Progenitor cell of endocrine pancreas (in vitro differentiated cells): ENCODE results near the gene LRRC23. TPM values are rescaled to one million over a fixed set of nuclear protein-coding genes. Genes with fewer than 3 reads are reported as not detected.

ENCODE experiments used
- DNase-seq: peaks from one replicate; pipeline ENCODE4 v3.0.0; 2021; ENCODE audit warnings: low spot score; ENCODE audit not compliant: unreplicated experiment
- H3K27ac Mint-ChIP-seq: 2 replicates; pipeline ENCODE4 v1.8.0; 2021; ENCODE audit warnings: mild to moderate bottlenecking, moderate library complexity, mixed read lengths
- H3K27me3 Mint-ChIP-seq: 2 replicates; pipeline ENCODE4 v1.8.0; 2021; ENCODE audit warnings: mixed read lengths
- H3K36me3 Mint-ChIP-seq: 2 replicates; pipeline ENCODE4 v1.8.0; 2022; ENCODE audit warnings: mixed read lengths; ENCODE audit not compliant: insufficient read depth
- H3K4me1 Mint-ChIP-seq: 2 replicates; pipeline ENCODE4 v1.8.0; 2021; ENCODE audit warnings: low read depth, mixed read lengths
- H3K4me3 Mint-ChIP-seq: 2 replicates; pipeline ENCODE4 v1.8.0; 2021; ENCODE audit warnings: low read depth, mild to moderate bottlenecking, moderate library complexity, mixed read lengths
- H3K9me3 Mint-ChIP-seq: 2 replicates; pipeline ENCODE4 v1.8.0; 2021; ENCODE audit warnings: low read depth, mixed read lengths
- CTCF ChIP-seq: fragments of 200-600 bp; sonication (generic); IDR thresholded peaks from one replicate; pipeline ENCODE4 v1.5.0; 2021; ENCODE audit warnings: antibody characterized with exemption, mild to moderate bottlenecking; ENCODE audit not compliant: unreplicated experiment
- long read RNA-seq: library from polyadenylated mRNA; unstranded; transcript quantifications from one replicate; pipeline ENCODE4 v2.0.0, GENCODE V29; 2020
- total RNA-seq: library from RNA; stranded (reverse); gene quantifications from 2 replicates; pipeline ENCODE4 v1.2.1, GENCODE V29; 2021

LRRC23 gene
- total RNA-seq = 20.7 and 21.5 TPM in 2 replicates
- long read RNA-seq, partial matches to known transcripts = 11 of 29 reads
- long read RNA-seq, other reads (novel, unspliced or antisense) = 13 of 29 reads

- Mint-ChIP-seq H3K4me1 (peaks cover 9% of the 10 kb centered on the region), H3K36me3 (no peaks in the 10 kb centered on the region), H3K9me3 (no peaks in the 10 kb centered on the region), H3K27ac (no peak within 1 kb of the TSS), H3K27me3 (no peaks in the 10 kb centered on the region), H3K4me3 (no peak within 1 kb of the TSS)
- DNase-seq = peak; percentile 100
- no peak for TF ChIP-seq CTCF
Observed at GRCh38 chr12:6904280-6905276, at the start of gene LRRC23. LRRC23 (plus strand) TSS chr12:6904822; CDS start chr12:6905634, 812 bp downstream.

GRCh38 chr12:6855322-6855721 is 49.3 kb upstream of the LRRC23 start:
- Mint-ChIP-seq H3K27ac (no peak overlapping the region), H3K4me3 (no peak overlapping the region), H3K27me3 (no peaks in the 10 kb centered on the region), H3K4me1 (peaks cover 21% of the 10 kb centered on the region), H3K36me3 (peaks cover 23% of the 10 kb centered on the region), H3K9me3 (no peaks in the 10 kb centered on the region)
- no peak for DNase-seq
- no peak for TF ChIP-seq CTCF

GRCh38 chr12:6858799-6859198 is 45.8 kb upstream of the LRRC23 start:
- Mint-ChIP-seq H3K4me3 (no peak overlapping the region), H3K4me1 (peaks cover 3% of the 10 kb centered on the region), H3K36me3 (peaks cover 42% of the 10 kb centered on the region), H3K27ac (no peak overlapping the region), H3K9me3 (no peaks in the 10 kb centered on the region), H3K27me3 (no peaks in the 10 kb centered on the region)
- DNase-seq = no peak
- no peak for TF ChIP-seq CTCF

GRCh38 chr12:6860116-6860515 is 44.5 kb upstream of the LRRC23 start:
- no peak overlapping the region for H3K4me3 Mint-ChIP-seq
- peaks cover 46% of the 10 kb centered on the region for H3K36me3 Mint-ChIP-seq
- no peaks in the 10 kb centered on the region for H3K4me1 Mint-ChIP-seq
- no peaks in the 10 kb centered on the region for H3K9me3 Mint-ChIP-seq
- no peaks in the 10 kb centered on the region for H3K27me3 Mint-ChIP-seq
- TF ChIP-seq CTCF = no peak
- no peak for DNase-seq
- no peak overlapping the region for H3K27ac Mint-ChIP-seq

- DNase-seq = no peak
- H3K36me3 Mint-ChIP-seq = peaks cover 48% of the 10 kb centered on the region
- peak overlapping the region; percentile 9 for H3K27ac Mint-ChIP-seq
- no peaks in the 10 kb centered on the region for H3K9me3 Mint-ChIP-seq
- H3K27me3 Mint-ChIP-seq = peaks cover 6% of the 10 kb centered on the region
- H3K4me1 Mint-ChIP-seq = no peaks in the 10 kb centered on the region
- no peak for TF ChIP-seq CTCF
- H3K4me3 Mint-ChIP-seq = no peak overlapping the region
Observed at GRCh38 chr12:6860942-6861341, 43.7 kb upstream of the LRRC23 start.
